ENCODE measurements around the gene LYRM2.

LYRM2 gene

DNA sequence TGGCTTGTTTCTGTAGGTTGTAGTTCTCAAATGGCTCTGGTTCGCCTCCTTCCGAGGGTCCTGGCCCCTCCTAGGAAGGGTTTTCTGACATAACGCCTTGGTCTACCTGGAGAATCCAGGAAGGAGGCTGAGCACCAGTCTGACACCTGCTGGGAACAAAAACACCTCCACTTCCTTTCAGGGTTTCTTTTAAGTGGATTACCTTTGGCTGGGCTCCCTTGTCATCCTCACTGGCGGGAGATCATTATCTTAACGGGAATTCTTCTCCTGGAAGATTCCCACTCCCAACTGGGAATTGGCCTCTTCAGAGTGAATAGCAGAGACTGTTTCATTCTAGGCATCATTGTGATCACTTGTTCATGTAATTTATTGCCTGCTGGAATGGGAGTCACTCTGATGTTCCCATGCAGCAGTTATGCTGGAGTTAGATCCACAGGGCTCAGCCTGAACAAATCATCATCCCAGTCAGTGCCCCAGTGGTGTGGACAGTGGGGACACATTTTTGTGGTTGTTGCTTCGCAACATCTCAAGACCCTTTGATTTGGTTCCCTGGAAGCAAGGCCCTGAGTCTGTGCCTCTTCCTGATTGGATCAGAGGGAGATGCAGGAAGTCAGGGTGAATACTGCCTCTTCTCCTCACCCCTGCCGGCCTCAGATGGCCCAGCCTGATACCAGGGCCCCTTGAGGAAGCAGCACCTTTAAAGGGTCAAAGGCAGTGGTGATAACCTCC, 49.1 kb downstream of the LYRM2 start:
- no peak for DNase-seq

DNA sequence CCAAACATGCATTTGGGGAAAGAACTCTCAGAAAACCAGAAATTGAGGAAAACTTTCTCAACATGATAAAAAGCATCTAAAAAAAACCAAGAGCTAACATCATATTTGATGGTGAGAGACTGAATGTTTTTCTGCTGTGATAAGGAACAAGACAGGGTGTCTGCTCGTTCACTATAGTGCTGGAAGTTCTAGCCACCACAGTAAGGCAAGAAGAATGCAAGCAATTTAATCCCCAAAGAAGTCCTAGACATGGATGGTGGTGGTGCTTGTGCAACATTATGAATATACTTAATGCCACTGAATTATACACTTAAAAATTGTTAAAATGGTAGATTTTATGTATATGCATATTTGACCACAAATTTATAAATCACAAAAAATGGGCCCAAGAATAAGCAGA, 53.4 kb downstream of the LYRM2 start:
- no peak for DNase-seq

DNA sequence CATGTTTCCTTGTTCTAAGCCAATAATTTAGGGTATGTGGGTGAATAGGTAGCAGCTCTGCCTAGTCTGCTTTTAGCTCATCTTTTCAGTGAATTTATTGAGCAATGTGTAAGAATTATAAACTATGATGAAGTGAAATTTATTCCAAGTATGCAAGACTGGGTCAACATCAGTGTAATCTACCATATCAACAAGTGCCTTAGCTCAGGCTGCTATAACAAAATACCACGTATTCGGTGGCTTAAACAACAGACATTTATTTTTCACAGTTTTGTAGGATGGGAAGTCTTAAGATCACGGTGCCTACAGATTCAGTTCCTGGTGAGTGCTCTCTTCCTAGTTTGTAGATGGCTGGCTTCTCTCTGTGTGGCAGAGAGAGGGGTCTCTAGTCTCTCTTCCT, 54.0 kb downstream of the LYRM2 start:
- DNase-seq, result no peak

DNA sequence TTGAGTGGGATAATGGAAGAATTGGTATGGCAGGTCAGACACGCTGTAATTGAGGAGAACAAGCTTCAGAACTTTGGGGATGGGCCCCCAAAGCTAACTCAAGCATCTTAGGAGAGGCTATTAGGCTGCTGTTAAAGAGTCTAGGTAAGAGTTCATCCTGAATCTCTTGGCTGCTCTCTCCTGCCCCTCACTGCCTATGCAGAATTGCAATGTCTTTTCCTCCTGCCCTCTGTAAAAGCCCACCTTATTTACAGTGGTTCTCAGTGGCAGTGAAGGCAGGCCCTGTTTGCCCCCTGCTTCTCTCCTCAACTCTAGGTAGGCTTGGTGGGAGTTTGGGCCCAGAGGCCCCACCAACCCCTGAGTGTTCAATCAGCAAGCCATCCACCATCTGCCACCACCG, 55.0 kb downstream of the LYRM2 start:
- DNase-seq, result no peak

- no peak for DNase-seq
These were observed 55.8 kb downstream of the LYRM2 start for GRCh38 chr6:89582669-89583325.

GRCh38 chr6:89581689-89582088, 56.9 kb downstream of the LYRM2 start:
- no peak for DNase-seq

DNA sequence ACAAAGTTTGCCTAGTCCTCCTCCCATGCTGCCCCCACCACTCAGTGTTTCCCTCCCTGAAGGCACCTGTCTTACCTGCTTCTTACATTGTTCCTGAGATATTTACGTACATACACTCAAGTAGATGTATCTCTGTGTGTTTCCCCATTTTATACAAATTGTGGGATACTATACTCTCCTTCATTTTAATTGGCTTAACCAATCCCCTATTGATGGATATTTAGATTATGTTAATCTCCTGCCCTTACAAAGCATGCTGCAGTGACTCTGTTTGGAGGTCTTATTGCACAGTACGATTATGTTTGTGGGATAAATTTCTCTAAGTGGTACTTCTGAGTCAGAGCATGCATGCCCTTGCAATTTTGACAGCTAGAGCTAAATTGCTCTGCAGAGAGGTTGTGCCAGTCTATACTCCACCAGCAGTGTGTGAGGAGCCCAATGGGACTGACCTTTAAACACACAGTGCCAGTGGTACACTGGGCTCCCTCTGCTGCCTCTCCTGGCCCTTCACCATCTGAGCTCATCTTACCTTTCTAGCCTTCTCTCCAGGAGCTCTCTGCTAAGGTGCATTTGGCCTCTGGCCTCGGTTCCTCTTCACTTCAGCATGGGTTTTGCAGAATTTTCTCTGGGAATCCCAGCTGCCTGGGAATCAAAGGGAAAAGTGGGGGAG, 57.4 kb downstream of the LYRM2 start:
- DNase-seq, result no peak

- no peak for DNase-seq
These were observed 63.0 kb downstream of the LYRM2 start for GRCh38 chr6:89575562-89575960.

- DNase-seq, result no peak
These were observed 63.5 kb downstream of the LYRM2 start for GRCh38 chr6:89574910-89575561.

DNA sequence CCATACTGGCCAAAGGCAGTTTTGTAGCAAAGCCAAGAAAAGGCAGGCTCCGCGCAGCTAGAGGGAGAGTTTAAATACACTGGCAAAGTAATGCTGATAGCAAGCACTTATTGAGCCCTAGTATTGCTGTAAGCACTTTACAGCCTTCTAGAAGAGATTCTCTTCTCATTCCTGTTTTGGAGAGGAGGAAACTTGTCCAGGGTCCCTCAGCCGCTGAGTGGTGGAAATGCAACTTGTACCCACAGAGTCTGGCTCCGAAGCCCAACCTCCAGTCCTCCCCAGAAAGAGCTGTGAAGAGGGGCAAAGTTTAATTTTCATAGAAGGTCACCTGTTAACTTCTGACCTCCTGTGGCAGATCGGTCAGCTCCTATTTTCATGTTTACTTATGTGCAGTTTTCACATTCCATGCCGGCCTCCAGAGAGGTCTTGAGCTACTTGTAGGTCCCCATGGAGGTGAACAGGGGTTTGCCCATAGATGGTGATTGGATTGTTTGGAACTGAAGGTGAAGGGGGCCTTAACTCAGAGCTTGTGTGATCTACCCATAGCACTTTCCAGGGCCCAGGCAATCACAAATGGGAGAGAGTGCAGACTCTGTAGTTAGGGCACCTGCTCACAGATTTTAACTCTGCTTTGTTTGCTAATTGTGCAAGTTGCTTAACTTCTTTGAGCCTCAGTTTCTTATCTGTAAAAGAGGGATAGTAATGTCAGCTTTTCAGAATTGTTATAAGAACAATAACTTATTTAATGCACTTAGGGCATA, 70.7 kb downstream of the LYRM2 start:
- DNase-seq, result no peak

GRCh38 chr6:89566930-89567629, 71.5 kb downstream of the LYRM2 start:
- no peak for DNase-seq

- DNase-seq, result no peak
These were observed 72.3 kb downstream of the LYRM2 start for GRCh38 chr6:89566008-89566800.

- DNase-seq, result peak; percentile 30
These were observed 73.7 kb downstream of the LYRM2 start for GRCh38 chr6:89564752-89565427.

DNA sequence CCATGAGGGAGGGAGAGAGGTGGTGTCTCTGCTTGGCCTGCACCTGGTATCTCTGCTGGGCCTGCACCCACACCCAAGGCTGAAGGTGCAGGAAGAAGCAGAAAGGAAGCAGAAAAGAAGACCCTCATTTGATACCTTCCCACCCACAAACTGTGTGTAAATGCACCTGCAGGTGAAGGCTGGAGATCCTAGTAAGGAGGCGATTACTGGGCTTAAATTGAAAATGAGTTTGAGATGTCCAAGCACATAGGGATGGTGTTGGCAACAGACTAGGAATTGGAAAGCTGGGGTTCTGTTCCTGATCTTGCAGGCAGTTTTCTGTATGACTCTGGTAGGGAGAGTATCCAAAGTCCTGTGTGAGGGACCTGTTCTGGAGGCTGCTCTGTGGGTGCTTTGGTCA, 74.7 kb downstream of the LYRM2 start:
- no peak for DNase-seq

DNA sequence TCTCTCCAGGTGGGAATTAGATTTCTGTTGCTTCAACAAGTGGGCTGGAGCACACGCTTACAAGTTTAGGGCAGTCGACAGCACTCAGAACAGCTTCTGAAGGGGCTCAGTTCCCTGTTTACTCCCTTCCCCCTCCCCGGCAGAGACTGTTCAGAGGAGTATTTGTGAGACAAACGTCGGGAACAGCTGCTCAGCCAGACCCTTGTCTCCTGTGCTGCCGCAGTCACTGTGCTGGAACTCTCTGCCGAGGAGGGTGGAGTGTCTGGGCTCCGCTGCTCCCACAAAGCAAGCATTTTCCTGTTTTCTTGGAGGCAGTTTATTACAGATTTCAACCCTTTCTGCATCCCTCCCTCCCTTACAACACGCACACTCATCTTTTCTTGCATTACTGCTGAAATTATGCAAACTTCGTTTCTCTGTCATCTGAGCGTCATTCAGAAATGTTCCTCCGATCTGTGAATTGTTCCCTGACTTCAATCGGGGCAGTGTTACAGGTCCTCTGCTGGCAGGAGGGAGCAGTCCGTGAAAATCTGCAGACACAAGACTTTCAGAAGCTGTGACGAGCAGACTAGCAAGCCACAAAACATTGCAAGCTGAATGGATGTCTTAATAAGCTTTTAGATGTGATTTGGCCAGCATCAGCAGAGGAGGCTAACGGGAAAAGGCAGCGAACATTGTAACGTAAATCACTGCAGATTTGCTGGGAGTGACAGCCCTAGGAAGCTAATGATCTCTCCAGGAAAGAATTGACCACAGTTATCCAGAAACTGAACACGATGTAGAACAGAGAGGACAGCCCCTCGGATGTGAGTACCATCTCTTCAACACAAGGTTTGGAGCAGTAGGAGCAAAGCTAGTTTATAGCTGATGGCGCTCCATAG, 76.2 kb downstream of the LYRM2 start:
- DNase-seq, result no peak

DNA sequence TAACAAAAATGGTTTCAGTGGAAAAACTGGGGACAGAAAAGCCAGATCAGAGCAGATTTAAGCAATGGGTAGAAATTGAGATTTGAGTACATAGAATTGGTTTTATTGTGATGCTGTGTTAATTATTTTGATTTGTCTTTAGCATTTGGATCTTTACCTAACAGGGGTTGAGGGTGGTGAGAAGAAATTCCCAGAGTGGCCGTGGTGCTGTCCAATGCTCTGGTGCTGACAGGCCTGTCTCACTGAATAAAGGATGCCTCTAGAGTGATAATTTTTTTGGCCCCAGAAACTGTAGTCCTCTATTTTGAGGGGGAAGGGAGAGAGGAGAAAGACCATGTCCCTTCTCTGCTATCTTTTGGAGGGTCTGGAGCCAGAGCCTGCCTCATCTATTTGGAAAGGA, 79.1 kb downstream of the LYRM2 start:
- DNase-seq, result no peak

- no peak for DNase-seq
These were observed 82.7 kb downstream of the LYRM2 start for GRCh38 chr6:89555806-89556205.

DNA sequence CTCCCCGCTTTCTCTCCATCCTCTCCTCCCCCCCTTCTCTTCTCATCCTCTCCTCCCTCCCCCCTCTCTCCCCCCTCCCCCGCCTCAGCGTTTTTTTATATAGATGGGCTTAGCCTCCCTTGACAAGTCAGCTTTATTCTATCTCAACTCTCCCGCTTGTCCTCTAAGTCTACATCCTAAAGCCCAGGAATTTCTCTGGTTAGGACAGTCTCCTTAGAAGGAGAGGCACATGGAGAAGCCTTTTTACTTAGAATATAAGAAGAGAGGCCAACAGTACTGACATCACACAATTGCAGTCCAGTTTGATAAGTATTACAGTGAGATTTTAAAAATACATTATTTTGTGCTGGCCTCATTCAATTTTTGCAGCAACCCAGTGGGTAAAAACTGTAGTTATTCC, 83.5 kb downstream of the LYRM2 start:
- DNase-seq, result no peak

DNA sequence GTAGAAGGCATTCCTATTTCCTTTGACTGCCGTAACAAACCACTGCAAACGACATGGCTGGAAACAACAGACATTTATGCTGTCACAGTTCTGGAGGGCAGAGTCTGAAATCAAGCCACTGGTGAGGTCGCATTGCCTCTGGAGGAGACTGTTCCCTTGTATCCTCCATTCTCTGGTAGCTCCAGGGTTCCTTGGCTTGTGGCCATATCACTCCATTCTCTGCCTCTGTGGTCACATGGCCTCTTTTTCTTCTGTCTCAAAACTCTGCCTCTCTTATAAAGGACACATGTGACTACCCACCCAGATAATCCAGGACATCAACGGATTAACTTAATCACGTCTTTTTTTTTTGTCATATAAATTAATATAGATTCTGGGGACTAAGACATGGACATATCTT, 84.4 kb downstream of the LYRM2 start:
- DNase-seq, result no peak

DNA sequence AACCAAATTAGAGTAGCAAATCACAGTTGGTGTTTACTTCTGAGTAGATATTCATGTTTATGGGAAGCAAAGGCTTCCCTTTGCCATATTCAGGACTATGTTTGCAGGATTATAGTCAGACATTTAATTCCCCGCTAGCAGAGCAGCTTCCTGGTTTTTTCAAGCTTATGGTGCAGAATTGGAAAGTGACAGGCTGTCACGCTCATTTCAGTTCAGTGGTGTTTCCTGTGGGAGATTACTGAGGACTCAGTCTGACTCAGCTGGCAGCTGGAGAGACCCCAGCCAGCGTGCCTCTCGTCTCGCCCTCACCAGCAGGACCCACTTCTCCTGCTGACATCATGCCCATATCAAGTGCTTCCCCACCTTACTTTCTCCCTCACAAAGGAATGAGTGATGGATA, 85.1 kb downstream of the LYRM2 start:
- DNase-seq, result no peak

Data from kidney glomerular epithelial cell (primary cell).